ENCODE measurements around the gene ANKH. TPM values are rescaled to one million over a fixed set of nuclear protein-coding genes. Genes with fewer than 3 reads are reported as not detected.

ANKH gene
- total RNA-seq, 1 experiment from 2014 or later: 16.9 TPM

DNA sequence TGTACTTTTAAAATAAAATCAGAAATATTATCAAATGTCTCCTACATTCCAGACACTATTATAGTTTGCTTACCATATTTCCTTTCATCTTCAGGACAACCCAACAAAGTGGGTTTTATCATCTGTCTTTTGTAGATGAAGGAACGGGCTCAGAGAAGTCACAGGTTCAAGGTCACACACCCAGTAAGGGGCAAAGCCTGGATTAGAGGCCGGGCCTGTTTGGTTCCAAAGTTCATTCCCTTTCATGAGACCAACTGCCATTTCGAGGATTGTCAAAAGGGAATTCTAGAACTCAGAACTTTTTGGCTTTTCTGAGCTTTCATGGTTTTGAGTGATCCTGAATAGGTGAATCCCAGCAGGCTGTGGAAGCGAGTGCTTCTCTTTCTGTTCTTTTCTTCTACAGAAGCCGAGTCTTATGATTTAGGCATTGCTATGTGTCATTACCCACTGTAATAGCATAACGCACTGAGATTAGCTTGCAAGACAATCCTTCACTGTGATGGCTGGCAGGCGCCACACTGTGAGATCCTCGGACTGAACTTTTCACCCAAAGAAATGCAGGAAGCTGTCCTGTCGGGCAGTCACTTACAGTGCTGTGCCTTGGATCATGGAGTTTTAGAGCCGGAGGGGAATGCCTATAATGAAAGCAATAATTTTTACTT, 43.8 kb upstream of the ANKH start (continued):
- TF ChIP-seq, protein P1, sequence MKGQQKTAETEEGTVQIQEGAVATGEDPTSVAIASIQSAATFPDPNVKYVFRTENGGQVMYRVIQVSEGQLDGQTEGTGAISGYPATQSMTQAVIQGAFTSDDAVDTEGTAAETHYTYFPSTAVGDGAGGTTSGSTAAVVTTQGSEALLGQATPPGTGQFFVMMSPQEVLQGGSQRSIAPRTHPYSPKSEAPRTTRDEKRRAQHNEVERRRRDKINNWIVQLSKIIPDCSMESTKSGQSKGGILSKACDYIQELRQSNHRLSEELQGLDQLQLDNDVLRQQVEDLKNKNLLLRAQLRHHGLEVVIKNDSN (CRISPR knock-in tag; IDR thresholded peaks at IDR 0.05): no peak
- no peak for TF ChIP-seq HMGA2 (CRISPR knock-in tag; IDR thresholded peaks at IDR 0.05)

DNA sequence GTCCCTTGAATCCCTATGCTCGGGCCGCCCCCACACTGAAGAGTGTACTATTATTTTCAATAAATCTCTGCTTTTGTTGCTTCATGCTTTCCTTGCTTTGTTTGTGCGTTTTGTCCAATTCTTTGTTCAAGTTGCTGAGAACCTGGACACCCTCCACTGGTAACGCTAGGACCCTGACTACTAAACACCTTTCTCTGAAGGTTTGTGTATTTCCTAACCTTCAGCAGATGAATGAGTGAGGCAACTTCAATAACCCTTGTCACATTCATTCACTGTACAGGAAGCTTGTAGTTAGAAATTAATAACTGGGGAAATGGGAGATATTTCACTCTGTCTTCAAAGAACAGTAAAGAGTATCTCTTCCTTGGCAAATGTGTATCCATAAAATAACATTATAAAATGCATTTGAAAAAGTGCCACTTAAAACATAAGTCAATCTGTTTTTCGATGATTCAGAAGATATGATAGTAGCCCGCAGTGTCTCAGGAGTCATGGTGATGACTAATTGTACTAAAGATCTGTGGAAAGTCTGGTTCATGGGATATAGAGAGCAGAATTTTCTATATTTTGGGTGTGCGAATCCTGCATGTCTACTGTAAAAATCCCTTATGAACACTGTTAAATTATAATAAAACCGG, 43.2 kb upstream of the ANKH start:
- no peak overlapping the region for H3K27ac Mint-ChIP-seq
- H3K27me3 Mint-ChIP-seq (ENCODE audit: low read depth): no peaks in the 10 kb centered on the region; the same call in 1 of the 2 replicates
- H3K4me1 Mint-ChIP-seq: peaks cover 6% of the 10 kb centered on the region; the same call in 1 of the 2 replicates
- no peak overlapping the region for H3K4me3 Mint-ChIP-seq
- ChIA-PET POLR2A (no interaction called here), CTCF (no interaction called here)
- ATAC-seq: no peak
- no peaks in the 10 kb centered on the region for H3K9me3 Mint-ChIP-seq
- no peak for DNase-seq (ENCODE audit: low spot score)
- H3K36me3 Mint-ChIP-seq: no peaks in the 10 kb centered on the region
- TF ChIP-seq TCF7 (CRISPR knock-in tag; IDR thresholded peaks at IDR 0.05; ENCODE audit: low read depth) (no peak), HMGA2 (CRISPR knock-in tag; IDR thresholded peaks at IDR 0.05) (no peak), NFYB (CRISPR knock-in tag; conservative IDR thresholded peaks at IDR 0.05; ENCODE audit: low read depth) (no peak), NR3C1 (CRISPR knock-in tag; conservative IDR thresholded peaks at IDR 0.05; ENCODE audit: low read depth) (no peak), SMAD3 (CRISPR knock-in tag; IDR thresholded peaks at IDR 0.05; ENCODE audit: borderline replicate concordance) (no peak), ZNF138 (CRISPR knock-in tag; conservative IDR thresholded peaks at IDR 0.05) (no peak), RORB (CRISPR knock-in tag; IDR thresholded peaks at IDR 0.05) (no peak), KAT7 (CRISPR knock-in tag; IDR thresholded peaks at IDR 0.05; ENCODE audit: borderline replicate concordance) (no peak), ZNF232 (CRISPR knock-in tag; IDR thresholded peaks at IDR 0.05) (no peak)
- TF ChIP-seq, protein P2, sequence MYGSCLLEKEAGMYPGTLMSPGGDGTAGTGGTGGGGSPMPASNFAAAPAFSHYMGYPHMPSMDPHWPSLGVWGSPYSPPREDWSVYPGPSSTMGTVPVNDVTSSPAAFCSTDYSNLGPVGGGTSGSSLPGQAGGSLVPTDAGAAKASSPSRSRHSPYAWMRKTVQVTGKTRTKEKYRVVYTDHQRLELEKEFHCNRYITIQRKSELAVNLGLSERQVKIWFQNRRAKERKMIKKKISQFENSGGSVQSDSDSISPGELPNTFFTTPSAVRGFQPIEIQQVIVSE (CRISPR knock-in tag; IDR thresholded peaks at IDR 0.05; ENCODE audit: borderline replicate concordance): no peak
- TF ChIP-seq, protein P3, sequence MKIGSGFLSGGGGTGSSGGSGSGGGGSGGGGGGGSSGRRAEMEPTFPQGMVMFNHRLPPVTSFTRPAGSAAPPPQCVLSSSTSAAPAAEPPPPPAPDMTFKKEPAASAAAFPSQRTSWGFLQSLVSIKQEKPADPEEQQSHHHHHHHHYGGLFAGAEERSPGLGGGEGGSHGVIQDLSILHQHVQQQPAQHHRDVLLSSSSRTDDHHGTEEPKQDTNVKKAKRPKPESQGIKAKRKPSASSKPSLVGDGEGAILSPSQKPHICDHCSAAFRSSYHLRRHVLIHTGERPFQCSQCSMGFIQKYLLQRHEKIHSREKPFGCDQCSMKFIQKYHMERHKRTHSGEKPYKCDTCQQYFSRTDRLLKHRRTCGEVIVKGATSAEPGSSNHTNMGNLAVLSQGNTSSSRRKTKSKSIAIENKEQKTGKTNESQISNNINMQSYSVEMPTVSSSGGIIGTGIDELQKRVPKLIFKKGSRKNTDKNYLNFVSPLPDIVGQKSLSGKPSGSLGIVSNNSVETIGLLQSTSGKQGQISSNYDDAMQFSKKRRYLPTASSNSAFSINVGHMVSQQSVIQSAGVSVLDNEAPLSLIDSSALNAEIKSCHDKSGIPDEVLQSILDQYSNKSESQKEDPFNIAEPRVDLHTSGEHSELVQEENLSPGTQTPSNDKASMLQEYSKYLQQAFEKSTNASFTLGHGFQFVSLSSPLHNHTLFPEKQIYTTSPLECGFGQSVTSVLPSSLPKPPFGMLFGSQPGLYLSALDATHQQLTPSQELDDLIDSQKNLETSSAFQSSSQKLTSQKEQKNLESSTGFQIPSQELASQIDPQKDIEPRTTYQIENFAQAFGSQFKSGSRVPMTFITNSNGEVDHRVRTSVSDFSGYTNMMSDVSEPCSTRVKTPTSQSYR (CRISPR knock-in tag; IDR thresholded peaks at IDR 0.05): no peak
- TF ChIP-seq, protein P4, sequence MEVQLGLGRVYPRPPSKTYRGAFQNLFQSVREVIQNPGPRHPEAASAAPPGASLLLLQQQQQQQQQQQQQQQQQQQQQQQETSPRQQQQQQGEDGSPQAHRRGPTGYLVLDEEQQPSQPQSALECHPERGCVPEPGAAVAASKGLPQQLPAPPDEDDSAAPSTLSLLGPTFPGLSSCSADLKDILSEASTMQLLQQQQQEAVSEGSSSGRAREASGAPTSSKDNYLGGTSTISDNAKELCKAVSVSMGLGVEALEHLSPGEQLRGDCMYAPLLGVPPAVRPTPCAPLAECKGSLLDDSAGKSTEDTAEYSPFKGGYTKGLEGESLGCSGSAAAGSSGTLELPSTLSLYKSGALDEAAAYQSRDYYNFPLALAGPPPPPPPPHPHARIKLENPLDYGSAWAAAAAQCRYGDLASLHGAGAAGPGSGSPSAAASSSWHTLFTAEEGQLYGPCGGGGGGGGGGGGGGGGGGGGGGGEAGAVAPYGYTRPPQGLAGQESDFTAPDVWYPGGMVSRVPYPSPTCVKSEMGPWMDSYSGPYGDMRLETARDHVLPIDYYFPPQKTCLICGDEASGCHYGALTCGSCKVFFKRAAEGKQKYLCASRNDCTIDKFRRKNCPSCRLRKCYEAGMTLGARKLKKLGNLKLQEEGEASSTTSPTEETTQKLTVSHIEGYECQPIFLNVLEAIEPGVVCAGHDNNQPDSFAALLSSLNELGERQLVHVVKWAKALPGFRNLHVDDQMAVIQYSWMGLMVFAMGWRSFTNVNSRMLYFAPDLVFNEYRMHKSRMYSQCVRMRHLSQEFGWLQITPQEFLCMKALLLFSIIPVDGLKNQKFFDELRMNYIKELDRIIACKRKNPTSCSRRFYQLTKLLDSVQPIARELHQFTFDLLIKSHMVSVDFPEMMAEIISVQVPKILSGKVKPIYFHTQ (CRISPR knock-in tag; IDR thresholded peaks at IDR 0.05): no peak
- TF ChIP-seq, protein P5, sequence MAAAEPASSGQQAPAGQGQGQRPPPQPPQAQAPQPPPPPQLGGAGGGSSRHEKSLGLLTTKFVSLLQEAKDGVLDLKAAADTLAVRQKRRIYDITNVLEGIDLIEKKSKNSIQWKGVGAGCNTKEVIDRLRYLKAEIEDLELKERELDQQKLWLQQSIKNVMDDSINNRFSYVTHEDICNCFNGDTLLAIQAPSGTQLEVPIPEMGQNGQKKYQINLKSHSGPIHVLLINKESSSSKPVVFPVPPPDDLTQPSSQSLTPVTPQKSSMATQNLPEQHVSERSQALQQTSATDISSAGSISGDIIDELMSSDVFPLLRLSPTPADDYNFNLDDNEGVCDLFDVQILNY (CRISPR knock-in tag; IDR thresholded peaks at IDR 0.05): no peak
- TF ChIP-seq, protein P1 (CRISPR knock-in tag; IDR thresholded peaks at IDR 0.05): no peak
